ENCODE measurements around the gene RHBDD1.

- TF ChIP-seq CTCF (IDR thresholded peaks at IDR 0.05) (no peak), POLR2A (IDR thresholded peaks at IDR 0.05) (no peak), EP300 (IDR thresholded peaks at IDR 0.05) (no peak)
Measured at GRCh38 chr2:226839161-226839560, 3.3 kb downstream of the RHBDD1 start.

Data from stomach (tissue), 4 donors.